K562 (cell line): ENCODE measurements around the gene CRYM. TPM values are rescaled to one million over a fixed set of nuclear protein-coding genes. Genes with fewer than 3 reads are reported as not detected.

Experiments
- ATF1 ChIP-seq, 2 experiments: fragments of 450-650 bp in 1 of 2; IDR thresholded peaks; 2 replicates each; pipeline ENCODE4 v1.6.1; 2016; ENCODE audit warnings: missing compliant biosample characterization in 1 of 2, missing genetic modification characterization in 1 of 2
- ATF7 ChIP-seq: fragments of 450-650 bp; IDR thresholded peaks from 2 replicates; pipeline ENCODE4 v1.7.1; 2014; ENCODE audit warnings: mild to moderate bottlenecking, moderate library complexity
- BRD9 ChIP-seq: fragments of 450-650 bp; IDR thresholded peaks from 2 replicates; pipeline ENCODE4 v1.6.1; 2018; ENCODE audit warnings: low read depth; ENCODE audit not compliant: partially characterized antibody
- C11orf30 ChIP-seq: fragments of 450-650 bp; IDR thresholded peaks from 2 replicates; pipeline ENCODE4 v1.6.1; 2016; ENCODE audit warnings: low read depth, mild to moderate bottlenecking
- CBFA2T3 ChIP-seq: fragments of 450-650 bp; IDR thresholded peaks from 2 replicates; pipeline ENCODE4 v1.6.1; 2017
- CHD2 ChIP-seq: IDR thresholded peaks from 2 replicates; pipeline ENCODE4 v1.6.1; 2011; ENCODE audit warnings: low read depth, low read length
- FOXJ2 ChIP-seq: fragments of 200-800 bp; sonication (Bioruptor generic); IDR thresholded peaks from 2 replicates; pipeline ENCODE4 v1.6.1; 2016; ENCODE audit warnings: missing genetic modification characterization, missing compliant biosample characterization
- FOXK2 ChIP-seq, 2 experiments: fragments of 450-650 bp; IDR thresholded peaks in 1 of 2; conservative IDR thresholded peaks in 1 of 2; 2 replicates each; pipeline ENCODE4 v1.6.1; 2016; ENCODE audit warnings: low read depth in 2 of 2, mild to moderate bottlenecking in 1 of 2
- LARP7 ChIP-seq: fragments of 450-650 bp; IDR thresholded peaks from 2 replicates; pipeline ENCODE4 v1.6.1; 2016
- MYC ChIP-seq, 2 experiments: fragments of 250-450 bp in 1 of 2; sonication (Bioruptor Pico) in 1 of 2; IDR thresholded peaks; 2 replicates each; pipeline versions ENCODE4 v1.5.1 to v1.6.1; 2012 to 2021; ENCODE audit warnings: low read depth in 2 of 2, borderline replicate concordance in 1 of 2, improper control_type of control experiment in 1 of 2, low read length in 1 of 2, mild to moderate bottlenecking in 1 of 2, moderate library complexity in 1 of 2
- NCOR1 ChIP-seq: fragments of 450-650 bp; IDR thresholded peaks from 2 replicates; pipeline ENCODE4 v1.6.1; 2016; ENCODE audit warnings: mild to moderate bottlenecking, moderate library complexity
- NFE2L1 ChIP-seq: fragments of 450-650 bp; IDR thresholded peaks from 2 replicates; pipeline ENCODE4 v1.6.1; 2016; ENCODE audit warnings: missing genetic modification characterization, low read depth, mild to moderate bottlenecking, missing compliant biosample characterization, moderate library complexity, borderline replicate concordance
- PHF8 ChIP-seq: fragments of 200-600 bp; sonication (generic); IDR thresholded peaks from 2 replicates; pipeline ENCODE4 v1.6.1; 2012; ENCODE audit warnings: mixed run types, mild to moderate bottlenecking, inconsistent platforms, low read length, moderate library complexity, borderline replicate concordance
- POLR2A ChIP-seq: fragments of 450-650 bp; conservative IDR thresholded peaks from 2 replicates; pipeline ENCODE4 v1.6.1; 2016
- SIN3A ChIP-seq, 2 experiments: fragments of 150-350 bp in 1 of 2; IDR thresholded peaks; 2 replicates each; pipeline ENCODE4 v1.6.1; 2011 to 2016; ENCODE audit warnings: borderline replicate concordance in 2 of 2, low read depth in 2 of 2, low read length in 2 of 2, mild to moderate bottlenecking in 2 of 2, moderate library complexity in 2 of 2; ENCODE audit not compliant: control insufficient read depth in 1 of 2
- SMARCC2 ChIP-seq: fragments of 450-650 bp; IDR thresholded peaks from 2 replicates; pipeline ENCODE4 v1.6.1; 2017; ENCODE audit warnings: antibody characterized with exemption, moderate library complexity, mild to moderate bottlenecking, low read depth
- SRF ChIP-seq, 2 experiments: fragments of 250-450, 450-650 bp in 1 of 2; sonication (Bioruptor Pico) in 1 of 2; sonication (generic) in 1 of 2; formaldehyde crosslinking; IDR thresholded peaks; 2 replicates each; pipeline versions ENCODE4 v1.5.0 to v1.5.1; 2020 to 2022; ENCODE audit warnings: mild to moderate bottlenecking in 1 of 2, missing genetic modification reagents in 1 of 2
- TAF9B ChIP-seq: fragments of 450-650 bp; IDR thresholded peaks from 2 replicates; pipeline ENCODE4 v1.6.1; 2018; ENCODE audit warnings: mild to moderate bottlenecking; ENCODE audit not compliant: partially characterized antibody
- TBP ChIP-seq: optimal IDR thresholded peaks from 2 replicates; pipeline ENCODE3; 2011; ENCODE audit warnings: low read depth, low read length, improper control_type of control experiment
- USF2 ChIP-seq: sonication (generic); formaldehyde crosslinking; IDR thresholded peaks from 2 replicates; pipeline ENCODE4 v1.5.0; 2020; ENCODE audit warnings: missing genetic modification reagents
- ZFP91 ChIP-seq: sonication (generic); formaldehyde crosslinking; IDR thresholded peaks from 2 replicates; pipeline ENCODE4 v1.8.0; 2022; ENCODE audit warnings: mild to moderate bottlenecking, missing genetic modification reagents
- ZNF165 ChIP-seq: fragments of 250-450 bp; sonication (Bioruptor Pico); IDR thresholded peaks from 2 replicates; pipeline ENCODE4 v1.4.0; 2020; ENCODE audit warnings: borderline replicate concordance
- ZNF384 ChIP-seq: IDR thresholded peaks from 2 replicates; pipeline ENCODE4 v1.6.1; 2012; ENCODE audit warnings: low read depth, low read length, improper control_type of control experiment
- ZNF444 ChIP-seq: fragments of 250-450 bp; sonication (Bioruptor Pico); IDR thresholded peaks from 2 replicates; pipeline ENCODE4 v1.4.0; 2020; ENCODE audit warnings: mild to moderate bottlenecking, moderate library complexity
- ZNF445 ChIP-seq: fragments of 250-450 bp; sonication (Bioruptor Pico); IDR thresholded peaks from 2 replicates; pipeline ENCODE4 v1.4.0; 2020; ENCODE audit warnings: low read depth, mild to moderate bottlenecking, moderate library complexity
- polyA plus RNA-seq, 8 experiments: library from polyadenylated mRNA; depleted of rRNA in 4 of 8; stranded (reverse) in 5 of 8; unstranded in 3 of 8; fragments of >200 nt; fragmentation: Nextera tagmentation in 2 of 8; fragmentation: Illumina TruSeq in 1 of 8; extraction: Ambion mirVana in 2 of 8; extraction: Trizol in 1 of 8; gene quantifications; 2 replicates each; pipeline versions ENCODE4 v1.2.1 to v1.2.3, GENCODE V29; 2011 to 2014; ENCODE audit warnings: inconsistent platforms in 1 of 8, missing spikeins in 1 of 8
- total RNA-seq, 7 experiments: library from RNA; depleted of rRNA in 6 of 7; stranded (reverse); fragments of >200 nt in 6 of 7; fragmentation: Illumina TruSeq in 2 of 7; extraction: Trizol in 2 of 7; gene quantifications; 2 replicates each; pipeline versions ENCODE4 v1.2.1 to v1.2.3, GENCODE V29; 2011 to 2021; ENCODE audit warnings: low replicate concordance in 1 of 7

The CRYM gene
- total and polyA plus RNA-seq, 9 of the 15 experiments (the other 6 are each of a cell fraction or from before 2014, with no cell fraction given): 0.08 to 0.98 (median 0.47) TPM

- TF ChIP-seq ZNF165 (CRISPR knock-in tag) (no peak), TAF9B (peak; percentile 67), ZFP91 (CRISPR knock-in tag) (no peak), PHF8 (peak; percentile 46; the same call in 1 of the 2 replicates), MYC (IDR thresholded peaks at IDR 0.05; ENCODE audit: low read depth, low read length) (peak; percentile 61; the same call in 1 of the 2 replicates), MYC (CRISPR knock-in tag; IDR thresholded peaks at IDR 0.05; ENCODE audit: borderline replicate concordance, low read depth) (no peak; the same call in 1 of the 2 replicates), ZNF445 (CRISPR knock-in tag) (no peak), SIN3A (IDR thresholded peaks at IDR 0.05; ENCODE audit: borderline replicate concordance in 2 of 2, control insufficient read depth in 1 of 2, low read depth in 2 of 2, low read length in 2 of 2) (peak in 1 of 2 experiments; percentile 51; a peak in 2 of 4 replicates), ATF7 (peak; percentile 77), BRD9 (peak; percentile 45), TBP (peak; percentile 55), ATF1 (CRISPR knock-in tag; IDR thresholded peaks at IDR 0.05) (no peak), ATF1 (tag; IDR thresholded peaks at IDR 0.05) (peak; percentile 57), ZNF444 (CRISPR knock-in tag) (no peak), FOXJ2 (tag) (0 out of 2 replicates have a peak, but pooled peaks have one; percentile 26), POLR2A (peak; percentile 65; the same call in 1 of the 2 replicates), CHD2 (peak; percentile 62; the same call in 1 of the 2 replicates), C11orf30 (peak; percentile 69), NFE2L1 (no peak), LARP7 (no peak), FOXK2 (conservative IDR thresholded peaks at IDR 0.05 in 1 of 2, IDR thresholded peaks at IDR 0.05 in 1 of 2; ENCODE audit: low read depth in 2 of 2) (peak in 1 of 2 experiments; percentile 45; a peak in 1 of 4 replicates), CBFA2T3 (peak; percentile 58), ZNF384 (peak; percentile 99), USF2 (CRISPR knock-in tag) (no peak), NCOR1 (0 out of 2 replicates have a peak, but pooled peaks have one; percentile 6), SMARCC2 (peak; percentile 76; the same call in 1 of the 2 replicates), SRF (CRISPR knock-in tag; IDR thresholded peaks at IDR 0.05) (peak in 1 of 2 experiments; percentile 35; a peak in 1 of 4 replicates)
Observed at GRCh38 chr16:21300309-21301167, 22.4 kb upstream of the CRYM start (continued).
